ENCODE data around the gene SEC62.

- TF ChIP-seq CTCF (conservative IDR thresholded peaks at IDR 0.05) (no peak), ZFX (IDR thresholded peaks at IDR 0.05) (no peak)
Measured at GRCh38 chr3:169939751-169940150, 26.9 kb upstream of the SEC62 start.
